HepG2 (cell line): Measurements from ENCODE around the gene PLVAP. TPM values are rescaled to one million over a fixed set of nuclear protein-coding genes. Genes with fewer than 3 reads are reported as not detected.

Experiments
- ATAC-seq: fragments of 200-7000 bp; cut with Tn5 transposase; 3 replicates; pipeline ENCODE4 v1.9.1; 2020; ENCODE audit warnings: mild to moderate bottlenecking, moderate library complexity
- Bru-seq: library from RNA; stranded (reverse); fragments of 400-500 nt; gene quantifications from one replicate; lab custom pipeline; 2021; lab: Mats Ljungman, UMichigan
- BruChase-seq, 2 experiments: library from RNA; stranded (reverse); fragments of 400-500 nt; gene quantifications; one replicate each; lab custom pipeline; 2021; lab: Mats Ljungman, UMichigan
- BruUV-seq: library from RNA; stranded (reverse); fragments of 400-500 nt; replicated peaks from 2 replicates; lab custom pipeline; 2021; lab: Mats Ljungman, UMichigan
- CTCF ChIA-PET: fragments of 300-600 bp; formaldehyde crosslinking; extraction: SDS; loops from one replicate; lab custom pipeline; 2021; ENCODE audit warnings: low total read pairs, inconsistent platforms, low intra/inter-chr PET ratio; lab: Yijun Ruan, JAX
- POLR2A ChIA-PET: fragments of 350-600 bp; sonication (Branson Sonifier 250); formaldehyde crosslinking; loops from one replicate; lab custom pipeline; 2020; ENCODE audit warnings: antibody characterized with exemption, inconsistent platforms; lab: Yijun Ruan, JAX
- DNase-seq: peaks from one replicate; pipeline ENCODE4 v3.0.0-alpha.2; 2015; ENCODE audit warnings: low spot score
- FAIRE-seq: peaks from 3 replicates; lab custom pipeline; 2011; peaks lifted over from hg19 to GRCh38; lab: Jason Lieb, UNC
- H2AFZ ChIP-seq: one replicate; pipeline ENCODE4 v1.6.1; 2011; ENCODE audit warnings: low read length, inconsistent platforms
- H3K27ac ChIP-seq: fragments of 300-600 bp; 3 replicates; pipeline ENCODE4 v1.8.0; 2011; ENCODE audit warnings: mixed run types, mild to moderate bottlenecking, mixed read lengths, low read length, inconsistent platforms; ENCODE audit not compliant: insufficient read depth; ENCODE audit errors: extremely low read length
- H3K27me3 ChIP-seq, 2 experiments: fragments of 200-600 bp in 1 of 2; 2 replicates in 1 of 2; 3 replicates in 1 of 2; pipeline versions ENCODE4 v1.6.0 to v1.8.0; 2011; ENCODE audit warnings: low read length in 2 of 2, mild to moderate bottlenecking in 2 of 2, moderate library complexity in 2 of 2, inconsistent platforms in 1 of 2; ENCODE audit not compliant: insufficient read depth in 2 of 2, control insufficient read depth in 1 of 2
- H3K36me3 ChIP-seq, 2 experiments: fragments of 200-600 bp in 1 of 2; replicated peaks in 1 of 2; 2 replicates in 1 of 2; 3 replicates in 1 of 2; pipeline versions ENCODE4 v1.5.1 to v1.8.0; 2011; ENCODE audit warnings: low read length in 2 of 2, inconsistent platforms in 1 of 2; ENCODE audit not compliant: insufficient read depth in 2 of 2, control insufficient read depth in 1 of 2
- H3K4me1 ChIP-seq: 2 replicates; pipeline ENCODE4 v1.5.1; 2012; ENCODE audit warnings: low read length, inconsistent platforms; ENCODE audit not compliant: insufficient read depth
- H3K4me2 ChIP-seq: 2 replicates; pipeline ENCODE4 v1.6.0; 2011; ENCODE audit warnings: low read depth, low read length, inconsistent platforms
- H3K4me3 ChIP-seq, 3 experiments: fragments of 200-600 bp in 1 of 3; sonication (generic), shearing (Covaris generic) in 1 of 3; replicated peaks in 1 of 3; 2 replicates each; pipeline ENCODE4 v1.5.1; 2011 to 2016; ENCODE audit warnings: low read length in 3 of 3, inconsistent platforms in 2 of 3, low read depth in 2 of 3, mild to moderate bottlenecking in 2 of 3, control low read depth in 1 of 3, mixed read lengths in 1 of 3; ENCODE audit not compliant: insufficient read depth in 1 of 3
- H3K79me2 ChIP-seq: one replicate; pipeline ENCODE4 v1.6.1; 2011; ENCODE audit warnings: low read length, inconsistent platforms; ENCODE audit not compliant: insufficient read depth
- H3K9ac ChIP-seq: 2 replicates; pipeline ENCODE4 v1.6.0; 2011; ENCODE audit warnings: mild to moderate bottlenecking, low read depth, low read length, inconsistent platforms; ENCODE audit not compliant: insufficient read depth
- H3K9me3 ChIP-seq: 2 replicates; pipeline ENCODE4 v1.5.1; 2012; ENCODE audit warnings: mild to moderate bottlenecking, low read length
- H4K20me1 ChIP-seq: 2 replicates; pipeline ENCODE4 v1.6.0; 2011; ENCODE audit warnings: inconsistent platforms, mild to moderate bottlenecking, low read length, moderate library complexity; ENCODE audit not compliant: insufficient read depth
- BHLHE40 ChIP-seq: IDR thresholded peaks from 2 replicates; pipeline ENCODE4 v1.6.1; 2011; ENCODE audit warnings: low read length, improper control_type of control experiment
- CBX5 ChIP-seq: sonication (generic); formaldehyde crosslinking; IDR thresholded peaks from 2 replicates; pipeline ENCODE4 v1.4.0; 2020; ENCODE audit warnings: missing genetic modification reagents, borderline replicate concordance
- GABPA ChIP-seq, 2 experiments: IDR thresholded peaks; 2 replicates each; pipeline ENCODE4 v1.6.1; 2011 to 2016; ENCODE audit warnings: low read depth in 2 of 2, low read length in 1 of 2, missing biosample characterization in 1 of 2, missing genetic modification characterization in 1 of 2
- HNF4A ChIP-seq: sonication (generic); formaldehyde crosslinking; IDR thresholded peaks from 2 replicates; pipeline ENCODE4 v1.4.0; 2020; ENCODE audit warnings: missing genetic modification reagents
- MAFF ChIP-seq: IDR thresholded peaks from 2 replicates; pipeline ENCODE4 v1.6.1; 2011; ENCODE audit warnings: low read depth, low read length, improper control_type of control experiment
- MXI1 ChIP-seq: IDR thresholded peaks from 3 replicates; pipeline ENCODE4 v1.6.1; 2012; ENCODE audit warnings: low read depth, low read length, inconsistent platforms, borderline replicate concordance
- SRSF1 ChIP-seq: fragments of 200-400 bp; formaldehyde crosslinking; optimal IDR thresholded peaks from 2 replicates; pipeline ENCODE3; 2017; ENCODE audit warnings: mild to moderate bottlenecking, low read depth, low read length, moderate library complexity
- ZNF530 ChIP-seq: sonication (generic); formaldehyde crosslinking; IDR thresholded peaks from 2 replicates; pipeline ENCODE4 v1.5.0; 2020; ENCODE audit warnings: low read depth, mild to moderate bottlenecking, missing genetic modification reagents
- WGBS: methylation state at CpG from one replicate; pipeline ENCODE4 v1.1.6; 2017; ENCODE audit warnings: low lambda C conversion rate; 5-methylcytosine and 5-hydroxymethylcytosine counted together
- in situ Hi-C: cut with HindIII; loops from 2 replicates; pipeline ENCODE4 v1.10.0; 2017; ENCODE audit warnings: low pct_unique_long_range_greater_than_20kb; ENCODE audit not compliant: extremely low pct_ligation_motif_present
- intact Hi-C: fragments of 100-400 bp; cut with micrococcal nuclease; formaldehyde crosslinking; loops from one replicate; pipeline ENCODE4 v1.10.0; 2022; ENCODE audit not compliant: unreplicated experiment
- long read RNA-seq, 2 experiments: library from RNA in 1 of 2; library from polyadenylated mRNA in 1 of 2; stranded (forward) in 1 of 2; unstranded in 1 of 2; transcript quantifications; one replicate each; pipeline ENCODE4 v2.0.0, GENCODE V29; 2019 to 2022
- polyA minus RNA-seq, 3 experiments: library from RNA; depleted of rRNA, polyadenylated mRNA; stranded (reverse); fragments of >200 nt; gene quantifications; 2 replicates each; pipeline ENCODE4 v1.2.3, GENCODE V29; 2011; ENCODE audit warnings: low replicate concordance in 1 of 3
- polyA plus RNA-seq, 8 experiments: library from polyadenylated mRNA; depleted of rRNA in 3 of 8; stranded (reverse) in 7 of 8; unstranded in 1 of 8; fragments of >200 nt; fragmentation: Illumina TruSeq in 4 of 8; extraction: Trizol in 4 of 8; gene quantifications; 2 replicates each; pipeline versions ENCODE4 v1.2.1 to v1.2.3, GENCODE V29; 2011 to 2016; ENCODE audit warnings: low read depth in 4 of 8, missing spikeins in 1 of 8, mixed read lengths in 1 of 8; ENCODE audit not compliant: insufficient read depth in 1 of 8
- total RNA-seq, 5 experiments: library from RNA; depleted of rRNA; stranded (reverse); fragments of >200 nt; fragmentation: Illumina TruSeq; extraction: Trizol; gene quantifications; 2 replicates each; pipeline ENCODE4 v1.2.3, GENCODE V29; 2016; ENCODE audit warnings: low read depth in 1 of 5
- TF ChIP-seq, protein P1 (sequence below): sonication (generic); formaldehyde crosslinking; IDR thresholded peaks from 2 replicates; pipeline ENCODE4 v1.5.1; 2020; ENCODE audit warnings: mild to moderate bottlenecking, missing genetic modification reagents, moderate library complexity

PLVAP gene, protein sequence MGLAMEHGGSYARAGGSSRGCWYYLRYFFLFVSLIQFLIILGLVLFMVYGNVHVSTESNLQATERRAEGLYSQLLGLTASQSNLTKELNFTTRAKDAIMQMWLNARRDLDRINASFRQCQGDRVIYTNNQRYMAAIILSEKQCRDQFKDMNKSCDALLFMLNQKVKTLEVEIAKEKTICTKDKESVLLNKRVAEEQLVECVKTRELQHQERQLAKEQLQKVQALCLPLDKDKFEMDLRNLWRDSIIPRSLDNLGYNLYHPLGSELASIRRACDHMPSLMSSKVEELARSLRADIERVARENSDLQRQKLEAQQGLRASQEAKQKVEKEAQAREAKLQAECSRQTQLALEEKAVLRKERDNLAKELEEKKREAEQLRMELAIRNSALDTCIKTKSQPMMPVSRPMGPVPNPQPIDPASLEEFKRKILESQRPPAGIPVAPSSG
- total RNA-seq (2016; rRNA removed; fragmentation: Illumina TruSeq; extraction: Trizol) (not detected in 2 replicates), polyA plus RNA-seq (2011; rRNA removed) (0.26 TPM in 1 of 2 replicates, not detected in the other), polyA minus RNA-seq (2011; rRNA and poly(A)+ RNA removed; ENCODE audit: low replicate concordance) (not detected in 2 replicates), Bru-seq, nascent RNA (percentile 4 among the genes with signal in this experiment), BruChase-seq, experiment 1, labeled RNA remaining after a 6-hour chase (percentile 10 among the genes with signal in this experiment), BruChase-seq, experiment 2, labeled RNA remaining after a 2-hour chase (percentile 4 among the genes with signal in this experiment)
- total RNA-seq (2016; cell fraction: cytosol; rRNA removed; fragmentation: Illumina TruSeq; extraction: Trizol; ENCODE audit: low read depth), result not detected in 2 replicates
- total RNA-seq (2016; cell fraction: insoluble cytoplasmic fraction; rRNA removed; fragmentation: Illumina TruSeq; extraction: Trizol), result not detected in 2 replicates
- total RNA-seq (2016; cell fraction: membrane; rRNA removed; fragmentation: Illumina TruSeq; extraction: Trizol), result not detected in 2 replicates
- total RNA-seq (2016; cell fraction: nucleus; rRNA removed; fragmentation: Illumina TruSeq; extraction: Trizol), result not detected in 2 replicates
- not detected in 2 replicates for polyA plus RNA-seq (2011; cell fraction: cytosol; rRNA removed)
- polyA plus RNA-seq (2011; cell fraction: nucleus; rRNA removed), result 0.26 and 0.58 TPM in 2 replicates
- not detected in 2 replicates for polyA plus RNA-seq (2012)
- polyA plus RNA-seq (2016; cell fraction: cytosol; fragmentation: Illumina TruSeq; extraction: Trizol; ENCODE audit: low read depth), result not detected in 2 replicates
- polyA plus RNA-seq (2016; cell fraction: insoluble cytoplasmic fraction; fragmentation: Illumina TruSeq; extraction: Trizol; ENCODE audit: low read depth), result not detected in 2 replicates
- polyA plus RNA-seq (2016; cell fraction: membrane; fragmentation: Illumina TruSeq; extraction: Trizol; ENCODE audit: low read depth), result not detected in 2 replicates
- not detected in 2 replicates for polyA plus RNA-seq (2016; cell fraction: nucleus; fragmentation: Illumina TruSeq; extraction: Trizol; ENCODE audit: insufficient read depth, low read depth)
- polyA minus RNA-seq (2011; cell fraction: cytosol; rRNA and poly(A)+ RNA removed), result not detected in 2 replicates
- polyA minus RNA-seq (2011; cell fraction: nucleus; rRNA and poly(A)+ RNA removed), result not detected in 2 replicates
- long read RNA-seq, experiment 1, result 0 reads
- long read RNA-seq, experiment 2, result 0 reads

DNA sequence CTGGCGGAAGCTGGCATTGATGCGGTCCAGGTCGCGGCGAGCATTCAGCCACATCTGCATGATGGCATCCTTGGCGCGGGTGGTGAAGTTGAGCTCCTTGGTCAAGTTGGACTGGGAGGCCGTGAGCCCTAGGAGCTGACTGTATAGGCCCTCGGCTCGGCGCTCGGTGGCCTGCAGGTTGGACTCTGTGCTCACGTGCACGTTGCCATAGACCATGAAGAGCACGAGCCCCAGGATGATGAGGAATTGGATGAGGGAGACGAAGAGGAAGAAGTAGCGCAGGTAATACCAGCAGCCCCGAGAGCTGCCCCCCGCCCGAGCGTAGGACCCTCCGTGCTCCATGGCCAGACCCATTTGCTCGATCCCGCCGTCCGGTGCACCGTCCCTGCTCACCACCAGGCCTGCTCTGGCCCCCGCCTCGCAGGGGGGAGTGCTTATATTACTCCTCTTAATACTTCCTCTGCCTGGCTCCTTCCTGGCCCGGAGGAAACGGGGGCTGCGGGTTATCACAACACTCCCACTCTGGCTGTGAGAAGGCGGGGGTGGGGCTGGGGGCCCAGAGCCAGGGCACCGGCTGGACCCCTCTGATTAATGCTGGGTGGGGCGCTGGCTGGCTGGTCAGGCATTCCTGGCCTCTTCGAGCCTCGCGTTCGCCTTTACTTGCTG, at the start of gene PLVAP:
Gene PLVAP (minus strand): TSS at position 408 of the 666 bp plus-strand sequence. CDS start 54 bp downstream, at position 354.
- no peak within 1 kb of the TSS for H3K4me3 ChIP-seq
- H4K20me1 ChIP-seq, result no peaks in the 10 kb centered on the region
- H2AFZ ChIP-seq, result peak within 1 kb of the TSS; percentile 11
- H3K27ac ChIP-seq, result no peak within 1 kb of the TSS
- intact Hi-C loops, result no loop called here
- H3K79me2 ChIP-seq, result no peaks in the 10 kb centered on the region
- in situ Hi-C loops, result no loop called here
- DNase-seq, result no peak
- peaks cover 0 to 8% of the 10 kb centered on the region in 2 experiments; a peak in 3 of 5 replicates for H3K27me3 ChIP-seq
- POLR2A ChIA-PET, result no interaction called here
- FAIRE-seq, result no peak
- no peak for TF ChIP-seq MXI1
- no peak for TF ChIP-seq CBX5 (CRISPR knock-in tag)
- TF ChIP-seq SRSF1, result no peak
- no peak for TF ChIP-seq GABPA (IDR thresholded peaks at IDR 0.05; ENCODE audit: low read depth, low read length)
- TF ChIP-seq GABPA (CRISPR knock-in tag; IDR thresholded peaks at IDR 0.05; ENCODE audit: low read depth), result no peak
- no peak for TF ChIP-seq ZNF530 (CRISPR knock-in tag)
- TF ChIP-seq, protein P1, sequence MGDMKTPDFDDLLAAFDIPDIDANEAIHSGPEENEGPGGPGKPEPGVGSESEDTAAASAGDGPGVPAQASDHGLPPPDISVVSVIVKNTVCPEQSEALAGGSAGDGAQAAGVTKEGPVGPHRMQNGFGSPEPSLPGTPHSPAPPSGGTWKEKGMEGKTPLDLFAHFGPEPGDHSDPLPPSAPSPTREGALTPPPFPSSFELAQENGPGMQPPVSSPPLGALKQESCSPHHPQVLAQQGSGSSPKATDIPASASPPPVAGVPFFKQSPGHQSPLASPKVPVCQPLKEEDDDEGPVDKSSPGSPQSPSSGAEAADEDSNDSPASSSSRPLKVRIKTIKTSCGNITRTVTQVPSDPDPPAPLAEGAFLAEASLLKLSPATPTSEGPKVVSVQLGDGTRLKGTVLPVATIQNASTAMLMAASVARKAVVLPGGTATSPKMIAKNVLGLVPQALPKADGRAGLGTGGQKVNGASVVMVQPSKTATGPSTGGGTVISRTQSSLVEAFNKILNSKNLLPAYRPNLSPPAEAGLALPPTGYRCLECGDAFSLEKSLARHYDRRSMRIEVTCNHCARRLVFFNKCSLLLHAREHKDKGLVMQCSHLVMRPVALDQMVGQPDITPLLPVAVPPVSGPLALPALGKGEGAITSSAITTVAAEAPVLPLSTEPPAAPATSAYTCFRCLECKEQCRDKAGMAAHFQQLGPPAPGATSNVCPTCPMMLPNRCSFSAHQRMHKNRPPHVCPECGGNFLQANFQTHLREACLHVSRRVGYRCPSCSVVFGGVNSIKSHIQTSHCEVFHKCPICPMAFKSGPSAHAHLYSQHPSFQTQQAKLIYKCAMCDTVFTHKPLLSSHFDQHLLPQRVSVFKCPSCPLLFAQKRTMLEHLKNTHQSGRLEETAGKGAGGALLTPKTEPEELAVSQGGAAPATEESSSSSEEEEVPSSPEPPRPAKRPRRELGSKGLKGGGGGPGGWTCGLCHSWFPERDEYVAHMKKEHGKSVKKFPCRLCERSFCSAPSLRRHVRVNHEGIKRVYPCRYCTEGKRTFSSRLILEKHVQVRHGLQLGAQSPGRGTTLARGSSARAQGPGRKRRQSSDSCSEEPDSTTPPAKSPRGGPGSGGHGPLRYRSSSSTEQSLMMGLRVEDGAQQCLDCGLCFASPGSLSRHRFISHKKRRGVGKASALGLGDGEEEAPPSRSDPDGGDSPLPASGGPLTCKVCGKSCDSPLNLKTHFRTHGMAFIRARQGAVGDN (CRISPR knock-in tag), result peak; percentile 32; the same call in 1 of the 2 replicates
- TF ChIP-seq MAFF, result no peak
- TF ChIP-seq HNF4A, result 0 out of 2 replicates have a peak, but pooled peaks have one; percentile 5
- peak; percentile 87 for TF ChIP-seq BHLHE40
- TF ChIP-seq, all 625 proteins: peak for 3
- Histone ChIP-seq H3K9me3 (no peaks in the 10 kb centered on the region), H3K4me1 (peaks cover 12% of the 10 kb centered on the region), H3K4me2 (no peak within 1 kb of the TSS), H3K36me3 (no peaks in the 10 kb centered on the region), H3K9ac (no peak within 1 kb of the TSS)
- peak; percentile 46 for ATAC-seq
- WGBS, result 26% methylated on average over 23 of the region's 39 CpGs
- CTCF ChIA-PET, result no interaction called here
- no TSS peak for BruUV-seq
